SU-DHL-6 (cell line): Measurements from ENCODE around the gene SUCO.

Experiments used
- EZH2phosphoT487 ChIP-seq: fragments of 200-600 bp; sonication (generic), shearing (Covaris generic); conservative IDR thresholded peaks from 2 replicates; pipeline ENCODE4 v1.6.1; 2018; ENCODE audit warnings: mild to moderate bottlenecking, antibody characterized with exemption, low read length, moderate library complexity, mixed read lengths
- TF ChIP-seq, protein P1 (sequence below): fragments of 200-600 bp; sonication (generic); IDR thresholded peaks from one replicate; pipeline ENCODE4 v1.5.1; 2017; ENCODE audit warnings: antibody characterized with exemption, mild to moderate bottlenecking, low read length, moderate library complexity; ENCODE audit not compliant: insufficient read depth, poor library complexity, severe bottlenecking

DNA sequence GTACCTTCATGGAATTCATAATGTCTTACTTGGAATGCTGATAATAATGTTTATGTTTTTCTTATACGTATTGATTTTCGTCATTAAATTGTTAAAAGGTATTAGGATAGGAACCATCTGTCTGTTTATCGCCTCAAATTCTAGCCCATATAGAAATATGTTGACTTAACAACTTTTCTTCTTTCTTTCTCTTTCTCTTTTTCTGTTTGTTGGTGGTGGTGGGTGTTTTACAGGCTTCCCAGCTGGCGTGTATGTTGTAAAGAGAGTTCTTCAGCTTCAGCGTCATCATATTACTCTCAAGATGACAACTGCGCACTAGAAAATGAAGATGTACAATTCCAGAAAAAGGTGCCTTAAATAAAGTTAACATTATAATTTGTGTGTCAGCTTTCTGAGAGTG, 18.3 kb downstream of the SUCO start:
- TF ChIP-seq, protein P1, sequence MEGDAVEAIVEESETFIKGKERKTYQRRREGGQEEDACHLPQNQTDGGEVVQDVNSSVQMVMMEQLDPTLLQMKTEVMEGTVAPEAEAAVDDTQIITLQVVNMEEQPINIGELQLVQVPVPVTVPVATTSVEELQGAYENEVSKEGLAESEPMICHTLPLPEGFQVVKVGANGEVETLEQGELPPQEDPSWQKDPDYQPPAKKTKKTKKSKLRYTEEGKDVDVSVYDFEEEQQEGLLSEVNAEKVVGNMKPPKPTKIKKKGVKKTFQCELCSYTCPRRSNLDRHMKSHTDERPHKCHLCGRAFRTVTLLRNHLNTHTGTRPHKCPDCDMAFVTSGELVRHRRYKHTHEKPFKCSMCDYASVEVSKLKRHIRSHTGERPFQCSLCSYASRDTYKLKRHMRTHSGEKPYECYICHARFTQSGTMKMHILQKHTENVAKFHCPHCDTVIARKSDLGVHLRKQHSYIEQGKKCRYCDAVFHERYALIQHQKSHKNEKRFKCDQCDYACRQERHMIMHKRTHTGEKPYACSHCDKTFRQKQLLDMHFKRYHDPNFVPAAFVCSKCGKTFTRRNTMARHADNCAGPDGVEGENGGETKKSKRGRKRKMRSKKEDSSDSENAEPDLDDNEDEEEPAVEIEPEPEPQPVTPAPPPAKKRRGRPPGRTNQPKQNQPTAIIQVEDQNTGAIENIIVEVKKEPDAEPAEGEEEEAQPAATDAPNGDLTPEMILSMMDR = no peak
- no peak for TF ChIP-seq EZH2phosphoT487
